HG02763 (cell line): ENCODE results near the gene INPP5A.
"Not testable (repeated sequence)": the region's sequence is repeated elsewhere in the genome, so short reads cannot be mapped to it uniquely, and the experiment has no call there.

Experiments
- ATAC-seq: cut with Tn5 transposase; IDR thresholded peaks from one replicate; pipeline ENCODE4 v1.9.1; 2021; ENCODE audit warnings: mild to moderate bottlenecking, moderate library complexity; ENCODE audit not compliant: unreplicated experiment

The INPP5A gene

DNA sequence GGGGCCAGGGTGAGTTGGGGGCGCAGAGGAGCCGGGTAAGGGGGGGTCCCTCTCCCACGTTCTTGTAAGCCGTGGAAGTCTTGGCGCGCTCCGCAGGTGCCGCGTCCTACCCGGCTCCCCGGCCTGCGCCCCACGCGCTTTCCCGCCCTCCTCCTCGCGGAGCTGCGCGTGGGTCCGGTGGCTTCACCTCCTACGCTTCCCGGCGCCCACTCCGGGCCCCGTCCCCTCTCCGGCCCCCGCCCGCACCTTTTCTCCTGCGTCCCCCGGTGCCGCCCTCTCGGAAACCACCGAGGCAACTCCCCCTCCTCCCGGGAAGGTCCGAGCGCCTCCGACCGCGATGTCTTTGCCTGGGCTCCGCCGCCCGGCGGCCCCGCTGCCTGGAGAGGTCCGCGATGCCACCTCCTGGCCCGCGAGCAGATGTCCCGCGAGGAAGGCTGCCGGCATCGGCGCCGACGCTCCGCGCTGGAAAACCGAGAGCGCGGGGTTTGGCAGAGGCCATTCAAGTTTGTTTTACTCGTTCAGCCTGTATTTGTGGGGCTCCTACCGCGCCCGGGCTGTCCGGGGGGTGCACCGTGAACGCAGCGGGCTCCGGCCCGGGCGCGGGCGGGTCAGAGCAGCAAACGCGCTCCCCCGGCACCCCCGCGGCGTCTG, 250.7 kb downstream of the INPP5A start:
- no peak for ATAC-seq

DNA sequence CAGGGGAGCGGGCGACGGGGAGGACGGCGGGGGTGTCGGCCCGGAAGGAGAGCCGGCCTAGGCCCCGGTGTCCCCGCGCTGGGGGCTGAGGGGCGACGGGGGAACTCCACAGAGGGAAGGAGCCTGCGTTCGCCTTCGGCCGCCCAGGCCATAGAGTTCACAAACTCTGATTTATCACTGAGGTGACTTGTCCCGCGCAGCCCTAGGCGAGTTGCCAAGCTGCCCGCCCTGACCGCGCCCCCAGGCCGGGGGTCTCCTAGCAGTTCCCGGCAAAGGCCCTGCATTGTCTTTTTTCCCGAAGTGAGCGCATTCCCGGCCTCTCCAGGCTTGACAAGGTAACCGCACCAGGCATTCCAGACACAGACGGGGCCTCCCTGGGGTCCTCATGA, 251.2 kb downstream of the INPP5A start:
- no peak for ATAC-seq

DNA sequence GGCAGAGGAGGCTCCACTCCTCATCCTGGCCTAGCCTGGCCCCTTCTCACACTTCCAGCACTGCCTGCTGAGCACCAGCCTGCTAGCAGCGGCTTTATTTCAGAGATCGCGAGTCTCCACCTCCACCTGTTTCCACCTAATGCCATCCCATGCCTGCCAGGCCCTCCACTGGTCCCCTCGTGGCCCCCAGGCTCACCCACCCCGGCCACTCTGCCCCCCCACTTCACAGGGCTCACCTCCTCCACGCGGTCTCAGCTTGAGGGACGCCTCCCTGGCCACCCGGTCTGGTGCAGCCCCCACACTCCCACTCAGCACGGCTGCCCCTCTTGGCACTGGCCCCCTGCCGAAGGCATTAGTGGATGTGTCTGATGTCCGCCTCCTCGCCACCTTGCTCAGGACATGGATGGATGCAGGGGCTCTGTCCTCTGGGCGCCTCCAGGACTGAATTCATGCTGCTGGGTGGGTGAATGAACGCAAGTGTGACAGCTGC, 252.1 kb downstream of the INPP5A start:
- no peak for ATAC-seq

DNA sequence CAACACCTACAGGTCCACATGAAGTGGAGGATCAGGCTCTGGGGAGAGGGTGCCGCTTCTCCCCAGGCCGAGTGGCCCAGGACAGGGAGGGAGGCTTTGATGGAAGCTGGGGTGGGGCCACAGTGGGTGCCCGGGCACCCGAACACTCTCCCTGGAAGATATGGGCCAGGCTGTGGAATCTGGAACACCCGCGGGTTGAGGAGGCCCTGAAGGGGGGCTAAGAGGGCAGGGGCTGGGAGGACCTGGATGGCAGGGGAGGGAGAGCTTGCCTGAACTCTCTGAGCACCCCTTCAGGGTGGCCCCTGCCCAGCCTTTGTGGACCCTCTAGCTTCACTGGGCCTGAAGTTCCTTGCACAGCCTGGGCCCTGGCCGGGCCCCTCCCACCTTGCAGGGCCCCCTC, 252.9 kb downstream of the INPP5A start:
- no peak for ATAC-seq

- ATAC-seq, result no peak
These were observed 253.6 kb downstream of the INPP5A start for GRCh38 chr10:132790934-132791829.

DNA sequence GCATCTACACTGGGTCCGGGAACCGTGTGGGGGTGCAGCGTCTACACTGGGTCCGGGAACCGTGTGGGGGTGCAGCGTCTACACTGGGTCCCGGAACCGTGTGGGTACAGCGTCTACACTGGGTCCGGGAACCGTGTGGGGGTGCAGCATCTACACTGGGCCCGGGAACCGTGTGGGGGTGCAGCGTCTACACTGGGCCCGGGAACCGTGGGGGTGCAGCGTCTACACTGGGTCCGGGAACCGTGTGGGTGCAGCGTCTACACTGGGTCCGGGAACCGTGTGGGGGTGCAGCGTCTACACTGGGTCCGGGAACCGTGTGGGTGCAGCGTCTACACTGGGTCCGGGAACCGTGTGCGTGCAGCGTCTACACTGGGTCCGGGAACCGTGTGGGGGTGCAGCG, 254.5 kb downstream of the INPP5A start:
- ATAC-seq, result not testable (repeated sequence)

GRCh38 chr10:132792796-132793195, 255.2 kb downstream of the INPP5A start:
- no peak for ATAC-seq

DNA sequence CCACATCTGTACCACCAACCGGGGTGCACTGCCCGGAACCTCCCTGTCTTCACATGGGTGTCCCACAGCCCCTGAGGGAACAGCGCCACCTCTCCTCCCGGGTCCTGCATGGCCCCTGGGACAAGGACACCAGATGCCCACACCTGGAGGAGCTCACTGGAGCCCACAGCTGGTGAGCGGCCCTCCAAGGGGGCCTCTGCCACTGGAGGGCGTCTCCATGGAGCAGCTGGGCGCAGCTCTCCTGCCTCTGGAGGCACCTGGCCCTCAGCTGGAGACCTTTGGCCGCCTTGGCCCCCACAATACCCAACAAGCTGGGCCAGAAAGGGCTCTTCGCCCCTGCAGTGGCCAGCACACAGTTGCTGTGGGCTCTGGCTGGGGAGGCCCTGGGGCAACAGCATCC, 255.6 kb downstream of the INPP5A start:
- no peak for ATAC-seq

DNA sequence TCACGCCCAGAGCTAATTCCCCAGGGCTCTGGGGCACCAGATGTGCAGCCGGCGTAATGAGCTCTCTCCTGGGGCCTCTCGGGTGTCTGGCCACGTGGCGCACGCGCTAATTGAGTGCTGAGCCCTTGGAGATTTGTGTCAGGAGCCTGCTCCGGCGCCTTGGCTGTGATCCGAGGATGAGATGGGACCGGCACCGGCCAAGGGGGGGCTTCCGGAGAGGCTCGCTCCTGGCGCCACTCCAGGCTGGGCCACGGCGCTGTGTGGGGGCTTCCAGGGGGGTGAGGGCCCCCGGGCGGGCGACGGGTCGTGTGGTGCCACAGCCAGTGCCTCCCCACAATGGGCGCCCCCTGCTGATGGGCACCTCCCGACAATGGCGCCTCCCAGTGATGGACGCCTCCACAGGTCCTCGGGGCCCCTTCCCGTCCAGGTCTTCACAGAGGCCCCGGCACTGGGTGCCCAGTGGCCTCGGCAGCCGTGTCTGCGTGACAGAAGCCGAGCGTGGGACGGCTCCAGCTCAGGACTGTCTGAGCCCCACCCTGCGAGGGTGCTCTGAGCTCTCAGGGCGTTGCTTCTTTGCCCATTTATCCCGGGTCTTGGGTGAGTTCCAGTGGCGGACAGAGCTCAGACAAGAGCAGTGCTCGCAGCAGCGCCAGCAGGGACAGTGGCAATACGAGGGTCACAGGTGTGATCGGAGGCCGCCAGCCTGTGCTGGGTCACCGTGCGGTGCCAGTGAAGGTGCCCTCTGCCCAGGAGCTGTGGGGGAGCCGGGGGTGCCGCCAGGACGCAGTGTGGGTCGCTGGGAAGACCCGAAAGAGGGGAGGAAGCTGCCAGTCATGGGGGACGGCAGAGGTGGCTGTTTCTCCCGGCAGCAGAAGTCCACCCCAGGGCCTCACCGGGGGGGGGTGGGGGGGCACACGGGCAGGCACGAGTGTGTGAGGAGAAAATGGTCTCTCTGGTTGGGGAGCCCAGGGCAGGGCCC, 256.6 kb downstream of the INPP5A start:
- no peak for ATAC-seq

DNA sequence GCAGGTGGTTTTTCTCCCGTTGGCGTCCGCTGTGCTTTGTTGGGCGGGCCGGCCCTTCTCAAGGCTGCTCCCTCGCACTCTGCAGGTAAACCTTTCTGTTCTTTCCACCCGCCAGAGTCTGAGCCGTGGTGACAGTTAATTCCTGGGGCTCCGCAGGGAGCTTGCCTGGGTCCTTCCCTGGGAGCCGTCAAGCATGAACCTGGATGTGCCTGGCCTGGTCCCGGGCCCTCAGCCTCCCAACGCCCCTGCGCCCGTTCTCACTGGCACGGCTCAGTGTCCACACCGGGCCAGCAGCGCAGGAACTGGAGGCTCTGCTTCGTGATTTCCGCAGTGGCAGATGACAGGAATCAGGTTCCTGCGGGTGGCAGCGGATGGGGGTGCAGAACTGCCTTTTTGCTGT, 259.3 kb downstream of the INPP5A start:
- ATAC-seq, result no peak

DNA sequence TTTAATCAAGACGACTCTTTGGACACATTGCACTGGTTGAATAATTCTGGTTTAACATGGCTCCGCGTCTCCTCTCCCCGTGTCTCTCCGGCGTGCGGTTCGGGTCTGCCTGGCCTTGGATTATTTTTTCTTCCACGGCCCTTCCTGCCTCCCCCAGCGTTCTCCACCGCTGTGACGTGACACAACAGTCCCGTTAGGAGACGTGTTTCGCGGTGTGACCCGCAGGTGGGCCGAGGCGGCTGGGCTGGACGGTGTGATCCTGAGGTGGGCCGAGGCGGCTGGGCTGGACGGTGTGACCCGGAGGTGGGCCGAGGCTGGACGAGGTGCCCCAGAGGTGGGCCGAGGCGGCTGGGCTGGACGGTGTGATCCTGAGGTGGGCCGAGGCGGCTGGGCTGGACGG, 260.4 kb downstream of the INPP5A start:
- ATAC-seq, result not testable (repeated sequence)

- no peak for ATAC-seq
These were observed 260.8 kb downstream of the INPP5A start for GRCh38 chr10:132798403-132798802.

DNA sequence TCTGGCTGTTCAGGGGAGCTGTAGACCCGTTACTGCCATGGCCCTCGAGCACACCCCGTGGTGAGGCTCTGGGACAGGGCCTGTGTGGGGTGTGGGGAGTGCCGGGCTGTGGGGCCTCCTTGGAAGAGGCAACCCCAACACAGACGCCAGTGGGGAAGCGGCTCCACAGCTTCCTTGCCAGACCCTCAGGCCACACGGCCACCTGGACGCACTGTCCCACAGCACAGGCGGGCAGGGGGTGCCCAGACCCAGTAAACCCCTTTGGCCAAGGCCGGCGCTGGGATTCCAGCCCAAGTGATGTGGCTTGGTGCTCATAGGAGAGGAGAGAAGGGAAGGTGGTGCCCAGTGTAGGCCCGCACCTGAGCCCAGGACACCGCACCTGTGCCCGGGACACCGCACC, 261.3 kb downstream of the INPP5A start:
- ATAC-seq, result no peak

- no peak for ATAC-seq
These were observed 262.3 kb downstream of the INPP5A start for GRCh38 chr10:132799865-132800264.

DNA sequence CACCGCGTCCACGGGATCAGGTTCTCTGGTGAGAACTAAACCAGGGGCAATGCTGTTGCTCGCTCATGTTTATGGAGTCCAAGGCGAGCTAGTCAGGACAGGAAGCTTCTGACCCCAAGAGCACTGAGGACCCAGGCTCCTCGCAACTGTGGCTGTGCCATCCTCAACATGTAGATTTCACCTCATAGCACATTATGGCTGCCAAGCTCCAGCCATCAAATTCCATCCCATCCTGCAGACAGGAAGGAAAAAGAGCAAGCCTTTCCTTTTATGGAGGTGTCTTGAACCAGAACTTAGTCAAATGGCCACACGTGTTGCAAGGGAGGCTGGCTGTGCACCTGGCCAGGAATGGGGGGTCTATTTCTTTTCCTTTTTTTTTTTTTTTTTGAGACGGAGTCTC, 264.5 kb downstream of the INPP5A start:
- no peak for ATAC-seq

- no peak for ATAC-seq
These were observed 265.2 kb downstream of the INPP5A start for GRCh38 chr10:132802694-132803320.

DNA sequence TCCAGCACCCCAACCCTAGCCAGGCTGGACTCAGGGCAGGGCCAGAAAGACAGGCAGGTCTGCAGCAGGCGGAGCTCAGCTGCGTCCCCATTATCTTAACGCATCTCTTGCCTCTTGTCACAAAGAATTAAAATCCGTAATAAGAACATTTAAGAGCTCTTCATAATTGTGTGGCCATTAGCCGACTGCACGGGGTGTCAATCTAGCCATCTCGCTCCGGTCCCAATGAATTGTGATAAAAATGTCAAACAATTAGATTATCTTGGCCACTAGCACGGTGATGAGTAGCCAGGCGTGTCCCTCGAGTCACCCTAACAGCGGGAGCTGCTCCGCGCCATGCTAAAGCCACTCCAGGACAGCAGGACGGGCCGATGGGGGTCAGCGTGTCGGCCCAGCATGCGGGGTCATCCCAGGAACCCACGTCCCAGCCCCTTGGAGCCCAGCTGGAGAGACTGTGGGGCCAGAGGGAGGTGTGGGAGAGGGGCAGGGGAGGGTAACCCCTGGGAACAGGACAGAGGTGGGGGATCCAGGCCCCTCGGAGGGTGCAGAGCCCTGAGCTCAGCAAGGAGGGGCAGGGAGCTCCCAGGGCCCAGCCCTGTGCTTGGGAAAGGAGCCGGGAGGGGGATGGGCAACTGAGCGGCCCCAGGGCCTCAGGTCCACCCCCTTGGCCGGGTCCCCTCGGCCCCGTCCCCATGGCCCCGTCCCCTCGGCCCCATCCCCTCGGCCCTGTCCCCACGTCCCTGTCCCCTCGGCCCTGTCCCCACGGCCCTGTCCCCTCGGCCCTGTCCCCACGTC, 266.0 kb downstream of the INPP5A start:
- no peak for ATAC-seq

- no peak for ATAC-seq
These were observed 266.7 kb downstream of the INPP5A start for GRCh38 chr10:132804287-132804686.

DNA sequence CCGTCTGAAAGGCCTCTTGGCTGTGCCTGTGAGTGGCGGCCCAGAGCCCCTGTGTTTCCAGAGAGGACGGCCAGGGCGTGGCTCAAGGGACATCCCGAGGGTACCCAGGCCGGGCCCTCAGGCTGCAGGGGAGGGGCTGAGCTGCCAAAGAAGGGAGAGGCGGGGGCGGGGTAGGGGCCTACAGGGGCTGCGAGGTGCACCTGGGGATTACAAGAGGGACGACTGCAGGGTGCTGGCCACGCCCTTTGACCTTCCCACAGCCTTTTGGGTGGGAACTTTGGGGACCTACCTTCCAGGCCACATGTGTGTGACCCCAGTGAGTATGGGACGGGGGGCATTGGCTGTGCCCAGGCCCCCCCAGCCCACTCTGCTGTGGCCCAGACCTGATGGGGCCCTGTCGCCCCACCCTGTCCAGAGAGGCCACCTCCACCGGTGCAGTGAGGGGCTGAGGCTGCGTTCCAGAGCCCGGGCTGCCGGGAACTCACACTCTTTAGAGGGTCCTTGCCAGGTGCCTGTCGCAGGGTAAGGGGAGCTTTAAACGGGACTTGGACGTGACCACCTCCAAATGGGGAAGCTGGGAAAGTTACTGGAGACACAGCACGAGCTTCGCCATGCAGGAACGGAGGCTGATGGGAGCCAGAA, 267.3 kb downstream of the INPP5A start:
- ATAC-seq, result no peak
